NCI-H526 (cell line): Measurements from ENCODE around the gene PTER.

Experiments used
- DNase-seq, 2 experiments: peaks; one replicate each; lab custom pipeline; 2025; lab: John Stamatoyannopoulos, UW

PTER gene

DNA sequence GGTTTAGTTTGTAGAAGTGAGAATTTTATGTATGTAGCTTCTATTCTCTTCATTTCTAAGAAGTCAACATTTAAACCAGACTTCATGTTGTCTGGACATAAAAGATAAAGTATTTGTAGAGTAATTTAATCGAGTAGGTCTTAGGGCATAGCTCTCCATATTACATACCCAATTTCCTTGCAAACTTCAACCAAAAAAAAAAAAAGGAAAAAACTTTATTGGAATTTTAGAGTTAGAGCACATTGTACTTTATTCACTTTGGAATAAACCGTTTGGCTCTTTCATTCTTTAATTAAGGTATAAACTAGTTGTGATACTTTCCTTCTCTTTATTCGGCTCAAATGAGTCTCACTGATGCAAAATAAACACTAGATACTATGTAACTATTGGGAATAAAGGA is 36.0 kb downstream of the PTER start:
- DNase-seq = no peak

DNA sequence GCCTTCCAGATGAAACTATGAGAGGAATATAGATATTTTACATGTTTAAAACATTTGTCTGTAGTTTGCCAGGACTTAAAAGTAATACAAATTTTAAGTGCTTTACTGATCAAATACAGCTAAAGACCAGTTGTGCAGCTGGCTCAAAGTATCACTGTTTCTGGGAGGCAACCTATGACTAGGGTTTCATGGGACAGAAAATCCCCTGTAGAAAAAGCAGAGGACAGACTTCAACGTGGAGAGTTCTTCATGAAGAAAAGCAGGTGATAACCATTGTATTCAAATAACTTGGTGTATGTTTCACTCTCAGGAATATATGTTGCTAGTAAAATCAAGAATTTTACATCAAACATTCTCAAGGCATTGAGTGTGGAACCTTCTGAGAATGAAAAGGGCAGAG is 40.9 kb downstream of the PTER start:
- DNase-seq = no peak

DNA sequence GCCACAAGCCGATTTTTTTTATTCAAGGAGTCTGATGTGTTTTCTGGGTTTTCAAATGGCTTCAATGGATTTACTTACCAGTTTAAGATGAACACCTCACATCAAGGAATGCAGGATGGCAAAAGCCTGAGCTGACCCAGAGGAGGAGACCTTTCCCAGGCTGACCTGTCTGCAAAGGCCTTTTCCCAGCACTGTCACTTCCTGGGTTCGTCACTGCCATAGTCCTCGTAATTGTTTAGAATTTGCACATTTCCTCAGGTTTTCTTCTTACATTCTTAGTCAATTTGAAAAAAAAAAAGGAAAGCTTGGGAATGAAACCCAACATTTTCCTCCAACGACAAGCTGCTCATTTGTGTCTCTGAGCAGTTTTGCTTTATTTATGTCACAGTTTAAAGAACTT is 42.0 kb downstream of the PTER start:
- no peak for DNase-seq

DNA sequence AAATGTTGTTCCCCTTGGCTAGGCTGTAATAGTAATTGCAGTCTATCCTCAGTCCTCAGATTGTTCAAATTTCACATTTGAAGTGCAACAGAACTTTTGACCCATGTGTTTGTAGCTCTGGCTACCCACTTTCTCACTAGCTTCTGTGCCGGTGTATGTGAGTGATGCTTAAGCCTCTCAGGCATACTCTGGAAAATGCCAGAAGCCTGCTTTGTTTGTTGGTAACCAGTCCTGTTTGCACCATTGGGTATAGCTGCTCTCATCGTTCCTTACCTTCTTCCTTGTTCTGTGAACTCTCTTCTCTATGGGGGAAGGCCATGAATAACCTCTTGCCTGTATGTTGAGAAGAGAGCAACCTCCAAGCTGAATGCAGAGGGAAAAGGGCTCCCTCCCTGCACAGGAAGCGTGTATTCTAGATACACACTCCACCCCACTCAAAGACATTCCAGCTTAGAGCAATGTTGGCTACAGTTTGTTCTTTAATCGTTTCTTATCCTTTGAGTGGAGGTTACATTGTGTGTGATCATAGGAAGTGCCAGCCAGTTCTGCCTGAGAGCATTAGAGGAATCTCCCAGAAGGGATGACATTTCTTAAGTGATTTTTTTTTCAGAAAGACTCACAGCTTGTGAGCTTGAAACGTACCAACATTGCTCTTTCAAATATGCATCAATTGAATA is 44.4 kb downstream of the PTER start:
- DNase-seq = no peak

DNA sequence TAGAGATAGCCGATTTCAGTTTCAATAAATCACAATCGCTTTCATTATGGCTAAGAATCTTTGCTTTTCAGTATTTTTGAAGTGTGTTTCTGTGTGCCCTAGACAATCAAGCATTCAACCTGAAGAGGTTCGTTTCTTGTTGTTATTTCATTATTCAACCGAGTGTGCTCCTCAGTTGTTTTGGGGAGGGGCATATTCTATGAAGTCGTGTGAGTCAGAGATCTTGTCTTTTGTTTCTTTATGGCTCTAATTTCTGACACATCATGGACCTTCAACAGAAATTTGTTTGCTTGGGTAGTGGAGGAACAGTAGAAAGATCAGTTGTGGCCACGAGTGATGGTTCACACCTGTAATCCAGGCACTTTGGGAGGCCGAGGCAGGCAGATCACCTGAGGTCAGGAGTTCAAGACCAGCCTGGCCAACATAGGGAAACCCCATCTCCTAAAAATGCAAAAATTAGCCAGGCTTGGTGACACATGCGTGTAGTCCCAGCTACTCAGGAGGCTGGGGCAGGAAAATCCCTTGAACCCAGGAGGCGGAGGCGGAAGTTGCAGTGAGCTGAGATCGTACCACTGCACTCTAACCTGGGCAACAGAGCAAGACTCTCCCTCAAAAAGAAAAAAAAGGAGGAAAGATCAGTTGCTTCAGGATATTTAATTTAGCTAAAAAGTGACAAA is 46.6 kb downstream of the PTER start:
- DNase-seq = no peak

DNA sequence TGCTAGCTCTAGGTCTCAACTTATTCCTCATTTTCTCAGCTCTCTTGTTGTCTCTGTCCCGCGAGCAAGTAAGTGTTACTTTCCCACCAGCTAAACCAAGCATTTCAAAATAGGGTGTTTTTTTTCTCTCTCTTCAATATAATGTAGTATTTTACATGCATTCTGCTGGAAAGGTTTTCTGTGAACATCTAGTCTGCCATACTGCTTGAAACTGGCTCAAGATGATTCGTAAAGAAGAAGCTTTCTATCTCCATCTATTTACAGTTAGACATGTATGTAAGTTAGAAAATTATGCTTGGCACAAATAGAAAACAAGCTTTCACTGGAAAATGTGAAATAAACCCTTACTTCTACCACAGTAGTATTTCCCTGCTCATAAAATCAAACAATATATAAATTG is 53.7 kb downstream of the PTER start:
- no peak for DNase-seq

DNA sequence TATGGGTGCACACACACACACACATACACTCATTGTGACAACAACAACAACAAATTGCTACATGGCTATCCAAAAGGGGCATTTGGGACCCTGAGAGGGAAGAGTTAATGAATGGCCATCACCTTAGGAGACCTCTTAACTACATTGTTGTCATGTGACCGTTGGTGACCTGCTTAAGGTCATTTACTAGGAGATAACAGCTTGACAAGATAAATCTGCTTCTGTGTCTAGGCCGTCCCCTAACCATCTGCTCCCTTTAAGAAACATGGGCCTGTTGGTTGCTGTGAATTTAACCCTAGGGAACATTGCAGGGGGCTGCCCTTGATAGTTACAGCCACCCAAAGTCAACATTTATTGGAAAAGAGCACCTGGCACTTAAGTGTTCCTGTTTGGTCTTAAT is 55.1 kb downstream of the PTER start:
- DNase-seq = no peak

DNA sequence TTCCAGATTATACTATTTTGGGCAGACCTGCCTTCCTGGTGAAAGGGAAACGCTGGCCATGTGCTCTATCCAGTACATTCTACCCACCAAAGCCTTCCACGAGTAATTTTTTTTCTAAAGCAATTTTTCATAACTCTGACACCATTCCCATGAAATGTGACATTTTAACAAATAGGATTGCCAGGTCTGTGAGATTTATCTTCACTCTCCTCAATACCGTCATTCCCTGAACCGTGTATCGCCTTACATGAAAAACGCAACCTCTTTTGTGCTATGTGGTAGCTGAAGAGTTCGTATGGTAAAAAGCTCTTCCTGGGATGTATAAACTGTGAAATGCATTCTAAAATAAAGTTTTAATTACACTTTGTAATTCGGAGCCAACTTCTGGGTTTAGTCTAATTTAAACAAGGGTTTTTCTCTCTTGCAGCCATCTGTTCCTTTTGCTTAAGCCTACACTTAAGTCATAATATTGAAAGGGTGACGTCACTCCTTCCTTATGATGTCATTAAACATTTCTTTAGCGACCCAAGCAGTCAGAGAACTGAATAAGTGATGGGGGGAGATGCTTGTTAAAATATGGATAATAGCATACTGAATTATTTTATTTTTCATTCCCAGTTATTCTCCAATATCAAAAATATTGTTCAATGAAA is 57.2 kb downstream of the PTER start:
- no peak for DNase-seq

DNA sequence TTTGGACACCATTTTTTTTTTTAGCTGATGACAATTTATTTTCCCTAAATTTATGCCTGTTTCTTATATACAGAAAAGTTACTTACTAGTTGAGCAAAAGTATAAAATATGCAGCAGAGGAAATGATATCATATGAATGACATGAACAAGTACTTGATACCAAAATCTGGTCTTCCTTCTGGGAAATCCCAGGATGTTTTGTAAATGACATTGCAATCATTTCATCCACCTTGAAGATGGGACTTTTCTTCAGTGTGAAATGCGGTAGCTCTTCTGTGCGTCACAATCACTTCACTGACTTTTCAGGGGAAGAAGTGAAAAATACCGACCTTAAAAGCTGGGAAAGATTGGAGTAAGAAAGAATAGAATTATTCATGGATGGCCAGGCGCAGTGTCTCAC is 61.1 kb downstream of the PTER start:
- no peak for DNase-seq

DNA sequence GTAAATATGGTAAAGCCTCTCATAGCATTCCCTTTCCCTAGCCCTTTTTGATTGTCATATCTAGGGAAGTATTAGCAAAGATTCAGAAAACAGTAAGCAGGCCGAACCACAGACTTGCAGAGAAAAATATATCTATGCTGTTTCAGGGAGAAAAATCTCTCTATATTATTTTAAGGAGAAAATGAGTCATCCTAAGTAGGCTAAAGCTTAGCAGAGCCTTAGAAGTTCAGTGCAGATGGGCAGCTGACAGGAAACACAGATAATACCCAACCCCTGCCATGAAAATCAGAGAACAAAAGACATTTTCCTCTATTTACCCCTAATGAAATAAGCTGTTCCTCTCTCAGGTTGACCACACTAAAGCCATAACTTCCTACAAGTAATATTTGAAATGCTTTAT is 68.4 kb downstream of the PTER start:
- DNase-seq = no peak

DNA sequence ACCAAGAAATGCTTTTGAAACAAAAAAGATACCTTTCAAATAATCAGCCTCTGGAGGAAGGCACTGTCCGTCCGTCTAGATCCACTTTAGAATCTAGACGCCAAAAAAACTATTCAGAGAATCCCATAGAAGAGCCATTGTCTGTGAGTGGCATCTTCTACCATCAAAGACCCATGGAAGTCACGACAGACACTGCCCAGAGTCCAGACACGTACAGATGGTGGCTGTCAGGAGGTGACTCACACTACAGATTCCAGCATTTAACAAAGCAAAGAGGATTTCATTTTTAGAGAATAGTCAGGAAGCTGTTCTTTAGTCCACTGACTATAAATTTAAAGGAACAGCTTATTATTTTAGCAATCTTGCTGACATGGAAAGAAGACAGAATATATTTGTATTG is 73.2 kb downstream of the PTER start:
- no peak for DNase-seq

DNA sequence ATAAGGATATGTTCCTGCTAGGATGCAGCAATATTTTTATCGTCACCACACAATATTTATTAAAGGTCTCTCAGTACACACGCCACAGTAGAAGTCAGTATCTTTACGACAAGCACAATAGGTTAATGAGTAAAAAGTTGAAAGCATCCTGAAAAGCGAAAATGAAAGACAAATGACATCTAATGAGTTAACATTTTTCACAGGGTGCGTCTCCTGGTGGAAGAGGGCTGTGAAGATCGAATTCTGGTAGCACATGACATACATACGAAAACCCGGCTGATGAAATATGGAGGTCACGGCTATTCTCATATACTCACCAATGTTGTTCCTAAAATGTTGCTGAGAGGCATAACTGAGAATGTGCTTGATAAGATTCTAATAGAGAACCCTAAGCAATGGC is 74.0 kb downstream of the PTER start:
- no peak for DNase-seq

DNA sequence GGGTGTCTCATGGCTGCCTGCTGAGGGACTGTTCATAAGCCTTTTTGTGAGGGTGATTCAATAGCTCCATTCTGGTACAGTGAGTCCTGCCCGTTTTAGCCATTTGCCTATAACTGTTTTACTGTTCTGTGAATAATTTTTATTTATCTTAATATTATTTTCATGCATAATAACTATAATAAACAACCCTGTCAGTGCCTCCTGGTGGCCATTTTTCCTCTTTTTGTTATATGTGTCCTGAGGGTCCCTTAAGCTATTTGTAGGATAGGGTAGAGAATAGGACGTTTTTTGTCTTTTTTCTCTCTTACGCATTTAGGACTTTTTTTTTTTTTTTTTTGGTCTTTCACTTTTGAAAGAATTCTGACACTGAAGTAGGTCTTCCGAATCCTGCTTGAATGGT is 82.0 kb downstream of the PTER start:
- DNase-seq = peak in 1 of 2 experiments; percentile 36

DNA sequence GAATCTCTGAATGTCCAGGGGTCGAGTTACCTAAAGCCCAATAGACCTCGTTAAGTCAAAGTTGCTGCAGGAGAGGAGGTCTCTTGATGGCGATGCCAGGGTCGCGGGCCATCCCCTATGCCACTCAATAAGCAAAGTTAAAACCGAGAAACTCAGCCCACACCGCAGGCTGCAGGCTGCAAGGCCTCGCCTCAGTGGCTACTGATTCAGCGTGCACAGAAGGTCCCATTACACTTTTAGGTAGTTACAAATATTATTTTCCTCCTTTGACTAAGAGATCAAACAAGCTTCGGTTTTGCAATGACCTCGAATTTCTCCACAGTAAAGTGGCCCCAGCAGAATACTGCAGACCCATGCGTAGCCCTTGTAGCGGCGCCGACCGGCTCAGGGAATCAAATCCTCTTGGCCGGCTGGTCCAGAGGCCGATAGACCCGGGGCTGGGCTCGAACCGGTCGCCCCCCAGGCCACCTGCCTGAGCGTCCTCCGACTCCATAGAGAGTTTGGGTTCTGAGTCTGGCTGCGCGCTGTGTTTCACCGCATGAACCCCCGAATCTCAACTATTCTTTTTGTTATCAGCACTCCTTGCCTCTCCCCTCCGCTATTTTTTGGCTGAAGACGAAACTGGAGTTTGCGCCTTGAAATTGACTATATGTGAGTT is 82.6 kb downstream of the PTER start:
- no peak for DNase-seq

DNA sequence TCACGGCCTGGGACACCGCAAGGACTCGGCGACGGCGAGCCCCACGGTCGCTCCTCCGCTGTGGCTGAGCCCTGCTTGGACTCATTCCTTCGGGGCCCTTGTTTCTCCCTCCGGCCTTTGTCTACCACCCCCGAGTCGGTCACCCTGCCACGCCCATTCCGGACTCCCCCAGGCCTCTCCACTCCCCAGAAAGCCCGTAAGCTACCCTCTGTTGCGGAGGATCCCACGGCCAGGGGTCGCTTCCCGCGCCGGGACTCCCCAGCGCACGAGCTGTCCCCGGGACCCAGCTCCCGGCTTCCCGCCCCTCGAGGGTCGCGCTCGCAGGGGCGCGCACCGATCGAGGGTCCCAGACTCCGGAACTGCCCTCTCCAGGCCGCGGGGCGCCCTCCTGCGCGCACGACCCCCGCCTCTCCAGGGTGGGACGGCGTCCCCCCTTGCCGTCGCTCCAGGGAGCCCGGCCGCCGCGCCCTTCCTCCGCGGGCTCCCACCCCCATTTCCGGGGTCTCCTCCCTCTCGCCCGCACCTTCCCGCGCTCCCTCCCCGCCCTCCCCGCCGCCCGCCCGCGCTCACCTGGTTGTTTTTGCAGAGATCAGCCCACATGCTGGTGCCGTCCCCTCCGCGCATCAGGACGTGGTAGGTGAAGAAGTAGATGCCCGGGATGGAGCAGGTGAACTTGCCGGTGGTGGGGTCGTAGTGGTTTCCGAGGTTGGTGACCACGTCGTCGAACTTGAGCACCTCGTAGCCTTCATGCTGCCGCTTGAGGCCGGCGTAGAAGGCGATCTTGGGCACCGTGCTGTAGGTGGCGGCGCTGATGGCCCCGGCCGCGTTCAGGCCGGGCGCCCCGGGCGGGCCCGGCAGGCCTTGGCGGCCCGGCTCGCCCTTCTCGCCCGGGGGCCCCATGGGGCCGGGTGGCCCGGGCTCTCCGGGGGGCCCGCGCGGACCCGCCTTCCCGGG is 83.4 kb downstream of the PTER start:
- peak in 1 of 2 experiments; percentile 26 for DNase-seq

DNA sequence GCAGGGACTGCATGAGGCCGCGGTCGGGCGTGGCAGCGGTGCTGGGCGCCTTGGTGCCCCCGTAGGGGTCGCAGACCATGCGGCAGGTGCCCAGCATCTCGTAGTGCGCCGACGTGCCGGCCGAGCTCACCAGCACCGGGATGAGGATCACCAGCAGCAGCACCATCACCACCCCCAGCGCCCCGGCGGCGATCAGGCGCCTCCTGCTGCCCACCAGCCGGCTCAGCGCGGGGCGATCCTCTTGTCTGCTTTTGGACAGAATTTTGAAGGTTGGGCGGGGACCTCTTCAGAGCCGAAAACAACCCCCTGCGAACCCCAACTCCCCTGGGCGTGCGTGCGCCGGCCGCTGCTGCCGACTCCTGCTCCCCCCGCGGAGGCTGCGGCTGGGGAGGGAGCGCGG is 84.1 kb downstream of the PTER start:
- DNase-seq = peak in 1 of 2 experiments; percentile 52

DNA sequence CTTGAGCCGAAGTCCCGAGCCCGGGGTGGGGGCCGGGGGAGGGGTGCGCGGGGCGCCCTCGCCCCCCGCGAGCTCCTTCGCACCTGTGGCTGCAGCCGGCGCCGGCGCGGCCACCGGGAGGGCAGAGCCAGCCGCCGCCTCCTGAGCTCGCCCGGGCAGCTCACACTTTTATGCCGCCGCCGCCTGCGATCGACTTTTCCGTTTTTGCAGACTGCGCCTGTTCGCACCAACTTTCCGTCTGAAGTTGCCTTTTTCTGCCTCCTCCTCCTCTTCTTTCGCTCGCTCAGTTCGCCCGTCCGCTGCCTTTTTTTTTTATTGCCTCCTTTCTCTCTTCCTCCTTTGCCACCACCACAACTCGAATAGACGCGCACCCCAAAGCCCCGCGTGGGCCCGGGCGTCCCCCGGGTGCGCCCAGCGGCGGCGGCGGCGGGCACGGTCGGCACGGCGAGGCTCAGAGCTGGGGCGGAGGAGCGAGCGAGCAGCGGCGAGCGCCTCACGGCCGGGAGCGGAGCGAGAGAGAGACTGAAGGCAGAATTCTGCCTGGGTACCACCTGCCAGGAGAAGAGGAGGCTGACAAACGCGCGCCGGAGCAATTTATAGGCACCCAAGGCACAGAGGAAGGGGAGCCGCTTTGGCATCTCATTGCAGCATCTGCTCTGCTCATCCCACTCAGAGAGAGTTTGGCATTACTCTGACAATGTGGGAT is 84.7 kb downstream of the PTER start, which contains the start of gene C1QL3:
TSS of gene C1QL3 (minus strand) at position 569 of the 706 bp plus-strand sequence. CDS start 814 bp downstream, outside the sequence.
- DNase-seq = peak in 1 of 2 experiments; percentile 60

DNA sequence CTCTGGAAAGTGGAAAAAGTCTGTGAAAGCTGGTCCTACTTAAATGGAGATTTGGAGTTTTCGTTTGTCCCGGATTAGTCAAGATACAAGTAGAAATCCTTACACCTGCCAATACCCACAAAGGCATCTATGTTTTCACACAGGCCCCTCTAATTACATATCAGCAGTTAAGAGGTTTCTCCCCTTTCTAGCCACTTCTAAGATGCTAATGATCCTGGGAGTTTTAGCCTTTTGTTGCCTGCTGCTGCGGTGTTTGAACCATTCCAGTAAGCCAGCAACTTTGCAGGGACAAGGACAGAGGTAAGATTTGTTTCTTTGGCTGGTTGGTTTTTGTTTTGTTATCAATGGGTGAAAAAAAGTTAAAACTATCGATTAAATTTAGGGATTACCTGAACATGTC is 90.6 kb downstream of the PTER start:
- DNase-seq = no peak

DNA sequence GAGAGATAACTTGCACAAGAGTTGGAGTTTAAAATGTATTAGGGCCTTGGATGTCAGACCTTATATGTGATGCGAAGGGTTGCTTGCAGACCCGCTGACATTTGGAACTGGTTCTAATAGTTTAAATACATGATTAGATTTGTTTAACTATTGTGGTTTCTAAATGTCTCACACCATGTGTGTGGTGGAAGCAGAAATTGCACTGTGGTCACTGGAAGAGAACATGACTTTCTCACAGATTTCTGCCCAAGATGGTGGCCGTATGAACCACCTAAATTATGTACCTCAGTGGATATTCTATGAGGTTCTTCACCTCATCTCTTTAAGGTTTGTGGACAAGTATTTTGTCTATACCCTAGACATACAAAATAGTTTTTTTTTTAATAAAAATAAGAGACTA is 93.0 kb downstream of the PTER start:
- no peak for DNase-seq

DNA sequence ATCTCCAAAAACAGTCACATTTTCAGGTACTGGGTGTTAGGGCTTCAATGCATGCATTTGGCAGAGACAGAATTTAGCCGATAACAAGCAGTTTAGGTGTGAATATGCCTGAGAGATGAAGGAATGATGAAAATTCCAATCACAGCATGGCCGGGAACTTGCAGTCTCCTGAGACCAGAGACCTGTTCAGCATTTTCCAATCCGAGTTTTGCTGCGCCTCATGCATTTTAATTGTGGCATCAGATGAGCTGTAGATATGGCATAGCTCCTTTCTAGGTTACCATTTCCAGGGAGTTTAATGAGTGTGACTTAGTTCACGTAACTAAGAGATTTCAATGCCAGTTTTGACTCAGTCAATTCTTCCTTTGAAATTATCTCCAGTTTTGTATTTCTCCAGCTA is 99.3 kb downstream of the PTER start:
- DNase-seq = no peak

DNA sequence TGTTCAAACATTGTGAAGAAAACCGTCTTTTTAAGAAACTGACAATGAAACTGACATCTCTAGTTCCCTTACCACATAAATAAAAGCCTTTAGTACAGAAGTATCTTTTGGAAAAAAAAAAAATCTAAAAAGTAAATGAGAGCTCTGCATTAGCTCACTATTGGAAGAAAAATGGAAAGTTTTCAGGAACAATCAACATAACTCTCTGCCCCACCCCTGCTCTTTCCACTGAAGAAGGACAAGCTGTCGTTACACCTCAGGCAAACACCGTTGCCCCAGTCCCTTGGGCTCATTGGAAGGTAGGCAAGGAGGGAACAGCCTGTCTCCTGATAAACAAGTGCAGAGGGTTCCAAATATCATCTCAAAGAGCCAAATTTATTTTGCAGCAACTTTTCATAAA is 107.3 kb downstream of the PTER start:
- DNase-seq = no peak
